Stimulated activated CD4-positive, alpha-beta T cell treated with anti-CD3 and anti-CD28 coated beads, Interleukin-15, amount 100 ng/mL, for 24 hours (primary cell): Measurements from ENCODE around the gene BEND6.
"Not testable (repeated sequence)": the region's sequence is repeated elsewhere in the genome, so short reads cannot be mapped to it uniquely, and the experiment has no call there.

Experiments used
- DNase-seq: peaks from one replicate; pipeline ENCODE4 v3.0.0-alpha.2; 2020

BEND6 gene

DNA sequence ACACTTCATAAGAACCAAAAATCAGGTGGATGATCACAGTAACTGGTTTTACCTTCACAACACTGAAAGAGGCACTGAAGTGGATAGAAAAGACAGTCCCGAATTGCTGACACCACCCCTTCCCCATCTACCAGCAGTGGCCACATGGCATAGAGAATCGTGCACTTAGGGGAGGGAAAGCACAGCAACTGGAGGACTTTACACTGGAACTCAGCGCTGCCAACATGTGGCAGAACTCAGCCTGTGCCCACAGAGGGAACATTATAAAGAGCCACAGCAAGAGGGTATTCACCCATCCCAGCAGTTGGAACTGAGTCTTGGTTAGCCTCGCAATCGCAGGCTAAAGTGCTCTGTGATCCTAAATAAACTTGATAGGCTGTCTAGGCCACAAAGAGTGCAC lies 85.1 kb downstream of the BEND6 start:
- DNase-seq, result no peak

DNA sequence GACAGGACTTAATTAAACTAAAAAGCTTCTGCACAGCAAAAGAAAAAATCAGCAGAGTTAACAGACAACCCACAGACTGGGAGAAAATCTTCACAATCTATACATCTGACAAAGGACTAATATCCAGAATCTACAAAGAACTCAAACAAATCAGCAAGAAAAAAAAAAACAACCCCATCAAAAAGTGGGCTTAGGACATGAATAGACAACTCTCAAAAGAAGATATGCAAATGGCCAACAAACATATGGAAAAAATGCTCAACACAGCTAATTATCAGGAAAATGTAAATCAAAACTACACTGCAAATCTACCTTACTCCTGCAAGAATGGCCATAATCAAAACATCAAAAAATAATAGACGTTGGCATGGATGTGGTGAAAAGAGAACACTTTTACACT lies 89.2 kb downstream of the BEND6 start:
- DNase-seq, result not testable (repeated sequence)

DNA sequence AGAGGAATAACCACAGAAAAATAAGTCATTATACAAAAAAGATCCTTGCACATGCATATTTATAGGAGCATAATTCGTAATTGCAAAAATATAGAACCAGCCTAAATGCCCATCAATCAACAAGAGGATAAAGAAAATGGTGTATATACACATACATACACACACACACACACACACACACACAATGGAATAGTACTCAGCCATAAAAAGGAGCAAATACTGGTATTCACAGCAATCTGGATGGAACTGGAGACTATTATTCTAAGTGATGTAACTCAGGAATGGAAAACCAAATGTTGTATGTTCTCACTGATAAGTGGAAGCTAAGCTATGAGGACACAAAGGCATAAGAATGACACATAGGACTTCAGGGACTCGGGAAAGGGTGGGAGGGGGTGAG lies 89.7 kb downstream of the BEND6 start:
- DNase-seq, result no peak

DNA sequence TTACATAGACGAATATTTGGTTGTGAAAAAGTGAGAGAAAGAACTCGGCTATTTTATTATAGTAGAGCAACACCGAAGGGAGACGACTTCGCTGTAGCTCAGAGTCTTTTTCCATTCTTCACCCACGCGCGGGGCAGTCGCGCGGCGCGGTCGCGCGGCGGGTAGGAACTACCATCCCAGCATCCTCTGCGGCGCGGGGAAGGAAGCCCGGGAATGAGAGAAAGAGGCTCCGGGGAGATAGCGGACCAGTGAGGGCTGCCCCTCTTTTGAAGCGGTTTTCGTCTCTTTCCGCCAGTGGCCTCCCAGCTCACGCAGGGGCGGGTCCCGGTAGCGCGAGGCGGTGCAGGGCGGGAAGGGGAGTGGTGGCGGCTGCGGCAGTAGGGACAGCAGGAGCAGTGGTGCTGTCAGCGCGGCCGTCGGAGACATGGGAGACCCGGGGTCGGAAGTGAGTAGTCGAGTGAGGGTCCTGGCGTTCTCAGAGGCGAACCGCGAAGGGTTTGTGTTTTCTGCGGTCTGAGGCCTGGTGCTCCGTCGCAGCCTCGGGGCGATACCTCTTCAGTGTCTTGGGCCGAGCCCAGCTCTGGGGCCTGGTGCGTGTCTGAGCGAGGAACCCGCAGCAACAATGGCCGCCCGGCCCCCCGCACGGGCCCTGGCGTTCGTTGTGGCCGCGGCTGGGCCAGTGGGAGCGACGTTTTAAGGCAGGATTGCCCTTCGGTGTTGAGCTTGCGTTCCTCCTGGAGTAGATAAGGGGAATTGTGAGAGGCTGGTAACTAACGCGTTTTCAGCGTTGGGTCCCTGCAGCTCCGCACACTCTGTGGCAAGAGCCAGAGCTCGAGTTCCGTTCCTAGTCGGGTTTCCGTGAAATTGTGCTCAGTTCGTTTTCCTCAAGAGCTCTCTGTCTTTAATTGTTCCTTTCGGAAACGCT lies 91.7 kb downstream of the BEND6 start, which contains the start of gene KIAA1586:
KIAA1586 (plus strand) TSS at position 362 of the 925 bp plus-strand sequence; CDS start at position 425, 63 bp downstream.
- DNase-seq, result peak; percentile 92

DNA sequence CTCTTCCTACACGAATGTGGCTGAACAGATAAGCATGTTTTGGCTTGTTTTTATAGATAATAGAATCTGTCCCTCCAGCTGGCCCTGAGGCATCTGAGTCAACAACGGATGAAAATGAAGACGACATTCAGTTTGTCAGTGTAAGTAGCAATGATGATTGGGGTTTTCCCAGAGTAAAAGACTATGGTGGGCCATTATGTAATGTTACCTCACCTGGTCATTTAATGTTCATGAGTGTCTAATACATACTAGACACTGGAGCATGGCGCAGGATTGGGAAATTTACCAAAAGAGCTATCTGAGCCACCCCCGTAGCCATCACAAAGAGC lies 92.3 kb downstream of the BEND6 start:
- DNase-seq, result not testable (repeated sequence)

DNA sequence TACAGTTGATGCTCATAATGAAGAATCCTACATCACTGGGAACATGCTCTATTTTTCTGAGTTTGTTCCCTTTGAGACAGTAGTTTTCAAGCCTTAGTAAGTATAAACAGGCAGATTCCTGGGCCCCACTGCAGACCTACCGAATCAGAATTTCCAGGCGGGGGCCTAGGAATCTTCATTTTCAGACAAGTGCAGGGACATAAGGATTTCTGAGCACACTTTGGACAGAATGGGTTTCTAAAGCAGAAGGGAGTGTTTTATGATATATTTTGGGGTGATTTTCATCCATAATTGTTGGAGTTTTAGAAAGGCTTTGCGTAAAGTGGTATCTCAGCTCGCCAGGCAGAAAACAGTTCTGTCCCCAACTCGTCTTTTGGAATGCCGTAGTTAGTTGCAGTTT lies 93.0 kb downstream of the BEND6 start:
- not testable (repeated sequence) for DNase-seq

DNA sequence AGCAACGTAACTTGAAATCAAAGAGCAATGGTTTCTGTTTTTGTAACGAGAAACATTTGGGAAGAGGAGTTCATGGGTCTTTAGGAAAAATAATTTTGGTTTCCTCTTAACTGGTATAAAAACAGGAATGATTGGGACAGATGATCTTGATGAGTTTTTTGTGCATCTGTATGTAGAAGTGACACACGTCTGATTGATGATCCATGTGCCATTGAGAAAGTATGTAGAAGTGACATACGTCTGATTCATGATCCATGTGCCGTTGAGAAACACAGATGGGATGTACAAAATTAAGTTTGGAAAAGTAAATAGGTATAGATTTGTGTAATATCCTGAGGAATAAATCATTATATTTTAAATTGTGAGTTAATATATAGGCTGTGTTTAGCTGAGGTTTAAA lies 93.7 kb downstream of the BEND6 start:
- DNase-seq, result no peak

DNA sequence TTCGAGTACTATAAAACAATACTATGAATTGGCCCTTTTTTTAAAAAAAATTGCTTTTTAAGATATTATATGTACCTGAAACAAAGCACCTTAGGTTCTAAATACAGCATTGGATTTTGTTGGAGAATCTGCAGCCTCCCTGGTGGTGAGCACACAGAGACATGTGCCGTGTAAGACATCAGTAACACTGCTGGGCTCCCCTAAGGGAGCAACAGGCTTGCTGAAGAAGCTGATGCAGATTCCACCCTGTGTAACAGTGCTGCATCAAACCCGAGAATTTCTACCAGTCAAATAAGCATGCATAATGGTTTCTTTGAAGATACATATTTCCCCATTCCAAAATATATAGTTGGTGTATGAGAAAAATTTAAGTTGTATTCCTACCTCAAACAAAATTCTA lies 108.9 kb downstream of the BEND6 start:
- DNase-seq, result no peak

DNA sequence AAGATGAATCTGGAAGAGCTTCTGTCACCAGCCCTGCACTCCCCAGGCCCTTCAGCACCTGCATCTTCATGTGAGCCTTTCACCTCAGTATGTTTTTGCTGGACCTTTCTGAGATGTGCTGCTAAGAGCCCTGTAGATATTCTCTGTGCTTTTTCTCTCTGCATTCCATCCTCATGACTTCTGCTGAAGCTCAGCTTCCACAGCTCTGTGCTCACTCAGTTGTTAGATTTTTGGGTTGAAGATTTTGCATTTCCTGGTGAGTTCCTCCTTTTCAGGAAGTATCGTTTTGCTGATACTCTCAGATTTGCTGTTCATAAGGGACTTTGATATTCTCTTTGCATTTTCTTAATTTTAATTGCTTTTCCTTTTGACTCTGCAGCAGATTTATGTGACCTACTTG lies 109.9 kb downstream of the BEND6 start:
- DNase-seq, result no peak

DNA sequence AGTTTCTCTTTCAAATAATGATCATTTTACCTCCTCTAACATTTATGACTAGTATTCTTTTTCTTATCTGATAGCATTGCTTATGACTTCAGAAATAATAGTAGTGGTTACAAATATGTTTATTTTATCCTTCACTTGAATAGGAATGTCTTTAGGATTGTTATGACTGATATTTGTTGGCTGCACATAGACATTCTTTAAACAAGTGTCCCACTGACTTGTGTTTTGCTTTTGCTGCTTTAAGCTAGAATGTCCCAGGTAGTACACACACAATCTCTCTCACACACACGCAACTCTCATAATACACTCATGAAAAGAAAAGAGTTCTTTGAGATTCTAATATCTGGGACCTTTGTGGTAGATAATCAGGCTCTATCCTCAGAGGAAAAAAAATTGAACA lies 113.2 kb downstream of the BEND6 start:
- no peak for DNase-seq

DNA sequence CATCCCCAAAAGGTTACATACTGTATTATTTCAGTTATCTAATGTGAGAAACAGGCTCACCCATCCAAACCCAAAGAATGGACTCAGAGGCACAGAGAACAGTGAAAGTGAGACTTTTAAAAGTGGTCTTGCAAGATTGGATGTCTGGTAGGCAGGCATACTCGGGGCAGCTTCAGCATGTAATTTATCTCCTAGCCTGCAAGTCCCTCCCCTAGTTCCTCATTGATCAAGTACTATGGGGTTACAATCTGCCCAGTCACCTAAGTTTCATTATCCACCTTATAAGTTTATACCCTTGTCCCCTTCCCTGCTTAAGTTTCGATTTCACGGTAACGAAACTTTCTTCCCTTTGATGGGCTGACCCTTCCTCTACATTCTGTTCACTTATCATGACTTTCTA lies 114.3 kb downstream of the BEND6 start:
- no peak for DNase-seq

DNA sequence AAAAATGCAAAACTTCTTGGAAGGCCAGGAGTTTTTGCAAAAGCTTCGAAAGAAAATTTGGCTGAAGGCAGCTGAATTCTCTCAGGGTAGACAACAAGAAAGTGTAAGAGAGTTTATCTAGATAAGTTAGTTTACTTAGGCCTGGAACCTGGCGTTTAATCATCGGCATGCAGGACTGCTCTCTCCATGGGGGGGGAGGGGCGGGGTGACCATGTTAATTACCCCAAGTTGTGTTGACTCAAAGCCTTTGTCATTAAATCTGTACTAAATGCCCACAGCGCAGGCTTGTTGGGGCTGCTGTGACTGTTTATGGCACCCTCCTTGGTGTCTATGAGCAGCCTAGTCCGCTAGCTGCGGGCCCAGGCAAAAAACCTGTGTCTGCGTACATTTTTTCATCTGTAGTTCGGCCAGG lies 115.0 kb downstream of the BEND6 start:
- DNase-seq, result no peak

DNA sequence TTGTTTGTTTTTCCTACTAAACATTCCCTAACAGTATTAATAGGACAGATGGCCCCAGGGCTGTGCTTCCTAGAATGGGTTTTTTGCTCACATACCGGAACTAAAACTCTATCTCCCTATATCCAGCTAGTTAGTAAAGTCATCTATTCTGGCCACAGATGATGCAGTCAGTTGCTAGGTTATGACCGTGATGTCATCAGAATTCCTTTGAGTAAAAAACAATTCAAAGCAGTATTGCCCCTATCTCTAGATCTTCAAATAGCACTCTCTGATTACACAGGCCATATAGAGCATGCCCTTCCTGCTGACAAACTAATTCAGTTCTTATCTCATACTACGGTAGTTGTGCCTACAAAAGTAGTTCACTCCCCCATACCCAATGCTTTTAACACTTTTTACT lies 117.2 kb downstream of the BEND6 start:
- DNase-seq, result no peak

DNA sequence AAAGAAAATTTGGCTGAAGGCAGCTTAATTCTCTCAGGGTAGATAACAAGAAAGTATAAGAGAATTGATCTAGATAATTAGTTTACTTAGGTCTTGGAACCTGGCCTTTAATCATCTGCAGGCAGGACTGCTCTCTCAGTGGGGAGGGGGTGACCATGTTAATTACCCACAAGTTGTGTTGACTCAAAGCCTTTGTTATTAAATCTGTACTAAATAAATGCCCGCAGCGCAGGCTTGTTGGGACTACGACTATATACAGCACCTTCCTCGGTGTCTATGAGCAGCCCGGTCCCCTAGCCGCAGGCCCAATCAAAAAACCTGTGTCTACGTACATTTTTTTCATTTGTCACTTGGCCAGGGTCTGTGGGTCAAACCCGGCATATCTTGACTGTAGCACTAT lies 119.5 kb downstream of the BEND6 start:
- DNase-seq, result no peak

DNA sequence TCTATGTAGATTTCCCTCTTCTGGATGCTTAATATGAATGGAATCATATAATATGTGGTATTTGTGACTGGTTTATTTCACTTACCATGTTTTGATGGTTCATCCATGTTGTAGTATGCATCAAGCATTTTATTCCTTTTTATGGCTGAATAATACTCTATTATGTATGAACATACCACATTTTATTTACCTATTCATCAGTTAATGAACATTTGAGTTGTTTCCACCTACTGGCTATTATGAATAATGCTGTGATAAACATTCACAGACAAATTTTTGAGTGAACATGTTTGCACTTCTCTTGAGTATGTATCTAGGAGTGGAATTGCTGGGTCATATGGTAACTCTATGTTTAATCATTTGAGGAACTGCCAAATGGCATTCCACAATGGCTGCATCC lies 120.2 kb downstream of the BEND6 start:
- DNase-seq, result no peak
